ENCODE results near the gene C16orf86. TPM values are rescaled to one million over a fixed set of nuclear protein-coding genes. Genes with fewer than 3 reads are reported as not detected.

The C16orf86 gene
- total RNA-seq, 4 donors from 2014 or later, result 3.6 to 12.9 (median 5.0) TPM

- H3K36me3 ChIP-seq, result no peaks in the 10 kb centered on the region
- peaks cover 81% of the 10 kb centered on the region for H3K27me3 ChIP-seq
- WGBS, 2 donors (ENCODE audit: low coverage in 1 of 2), result no CpG with 5 or more reads among the region's 15 CpGs
- H3K9me3 ChIP-seq, result no peaks in the 10 kb centered on the region
- H3K4me3 ChIP-seq, result no peak overlapping the region
- peaks cover 0 to 40% (median 7%) of the 10 kb centered on the region in 3 donors for H3K4me1 ChIP-seq
- no peak overlapping the region for H3K27ac ChIP-seq
- no peak for TF ChIP-seq EP300 (IDR thresholded peaks at IDR 0.05)
- no peak for TF ChIP-seq POLR2A (IDR thresholded peaks at IDR 0.05)
- ATAC-seq, result no peak
Observed at GRCh38 chr16:67647111-67647651, 19.4 kb upstream of the C16orf86 start.

- Histone ChIP-seq H3K4me3 (no peak overlapping the region), H3K27ac (no peak overlapping the region), H3K27me3 (peaks cover 86% of the 10 kb centered on the region), H3K36me3 (no peaks in the 10 kb centered on the region), H3K4me1 (peaks cover 0 to 38% (median 7%) of the 10 kb centered on the region in 3 donors), H3K9me3 (no peaks in the 10 kb centered on the region)
- WGBS, 2 donors (ENCODE audit: low coverage in 1 of 2), result 85% methylated on average over 5 of the region's 13 CpGs; no CpG with 5 or more reads in 1 of the 2 donors
- TF ChIP-seq POLR2AphosphoS5 (IDR thresholded peaks at IDR 0.05) (no peak), CTCF (IDR thresholded peaks at IDR 0.05) (no peak), EP300 (IDR thresholded peaks at IDR 0.05) (no peak), POLR2A (IDR thresholded peaks at IDR 0.05) (no peak)
- ATAC-seq, result no peak
Observed at GRCh38 chr16:67647681-67648080, 18.9 kb upstream of the C16orf86 start.

GRCh38 chr16:67648088-67648763 is 18.4 kb upstream of the C16orf86 start:
- no peak overlapping the region for H3K4me3 ChIP-seq

GRCh38 chr16:67648764-67649407 is 17.7 kb upstream of the C16orf86 start:
- peaks cover 98% of the 10 kb centered on the region for H3K27me3 ChIP-seq
- whole genome bisulfite sequencing, 2 donors (ENCODE audit: low coverage in 1 of 2), result 10 to 12% methylated on average over 2 to 7 of the region's 35 CpGs
- TF ChIP-seq EP300 (IDR thresholded peaks at IDR 0.05), result no peak
- TF ChIP-seq POLR2AphosphoS5 (IDR thresholded peaks at IDR 0.05), result no peak
- TF ChIP-seq CTCF (IDR thresholded peaks at IDR 0.05), result no peak
- no peaks in the 10 kb centered on the region for H3K9me3 ChIP-seq
- no peak overlapping the region for H3K4me3 ChIP-seq
- peaks cover 5 to 47% (median 15%) of the 10 kb centered on the region in 3 donors for H3K4me1 ChIP-seq
- no peak overlapping the region for H3K27ac ChIP-seq
- ATAC-seq, result no peak
- H3K36me3 ChIP-seq, result no peaks in the 10 kb centered on the region

More at GRCh38 chr16:67648088-67648763, 18.4 kb upstream of the C16orf86 start:
- Histone ChIP-seq H3K27ac (no peak overlapping the region), H3K4me1 (peaks cover under 1 to 41% (median 9%) of the 10 kb centered on the region in 3 donors), H3K27me3 (peaks cover 92% of the 10 kb centered on the region), H3K9me3 (no peaks in the 10 kb centered on the region), H3K36me3 (no peaks in the 10 kb centered on the region)
- TF ChIP-seq EP300 (IDR thresholded peaks at IDR 0.05) (no peak), POLR2AphosphoS5 (IDR thresholded peaks at IDR 0.05) (no peak), CTCF (IDR thresholded peaks at IDR 0.05) (no peak), POLR2A (IDR thresholded peaks at IDR 0.05) (no peak)
- no peak for ATAC-seq
- WGBS, 2 donors (ENCODE audit: low coverage in 1 of 2), result 10% methylated on average over 9 of the region's 65 CpGs; no CpG with 5 or more reads in 1 of the 2 donors

- Histone ChIP-seq H3K9me3 (no peaks in the 10 kb centered on the region), H3K4me3 (no peak overlapping the region), H3K27ac (no peak overlapping the region), H3K36me3 (no peaks in the 10 kb centered on the region), H3K27me3 (peaks cover 100% of the 10 kb centered on the region), H3K4me1 (peaks cover 5 to 48% (median 15%) of the 10 kb centered on the region in 3 donors)
- no peak for ATAC-seq
- WGBS, 2 donors (ENCODE audit: low coverage in 1 of 2), result 10% methylated on average over 2 of the region's 34 CpGs; no CpG with 5 or more reads in 1 of the 2 donors
- TF ChIP-seq POLR2AphosphoS5 (IDR thresholded peaks at IDR 0.05) (no peak), CTCF (IDR thresholded peaks at IDR 0.05) (no peak), EP300 (IDR thresholded peaks at IDR 0.05) (no peak), POLR2A (IDR thresholded peaks at IDR 0.05) (no peak)
Observed at GRCh38 chr16:67649494-67649931, 17.1 kb upstream of the C16orf86 start.

All from gastroesophageal sphincter (tissue), 4 donors.